ENCODE data around the gene KIFC1.
A peak's percentile ranks its signal among the peaks of the same experiment; 100 is the strongest.

The KIFC1 gene

DNA sequence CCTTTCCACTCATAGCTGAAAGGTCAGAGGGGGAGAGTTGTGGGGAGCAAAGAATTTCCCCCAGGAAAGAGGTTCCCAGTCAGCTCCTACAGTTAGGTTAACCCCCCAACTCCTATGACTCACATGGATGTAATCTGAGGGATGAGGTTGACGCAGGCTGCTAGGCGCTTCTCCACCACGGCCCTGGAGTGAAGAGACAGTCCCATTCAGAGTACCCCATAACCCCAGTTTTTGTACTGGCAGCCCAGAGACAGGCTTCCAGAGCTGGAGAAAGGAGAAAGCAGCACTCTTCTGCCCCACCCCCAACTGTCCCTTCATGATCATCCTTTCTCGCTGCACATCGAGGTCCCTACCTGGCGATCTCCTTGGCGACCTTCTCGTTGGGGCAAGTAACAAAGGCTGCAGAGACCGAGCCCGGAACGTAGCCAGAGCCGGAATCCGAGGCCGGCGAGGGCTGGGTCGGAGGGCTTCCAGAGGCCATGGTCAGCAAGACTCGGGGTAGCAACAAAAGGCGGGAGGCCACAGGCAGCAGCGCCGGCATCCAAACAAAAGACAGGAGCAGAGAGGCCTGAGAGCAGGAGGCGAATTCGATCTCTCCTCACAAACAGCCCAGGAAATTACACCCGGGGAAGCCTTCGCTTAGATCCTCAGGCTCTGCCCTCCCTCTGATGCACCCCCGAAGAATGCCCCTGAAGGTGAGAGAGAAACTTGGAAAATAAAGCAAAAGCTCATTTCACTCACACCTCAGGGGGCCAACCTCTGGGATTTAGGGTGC is 25.7 kb downstream of the KIFC1 start:
- POLR2A ChIA-PET = no interaction called here
- Histone ChIP-seq H3K27ac (ENCODE audit: insufficient read depth in 1 of 2, low read depth in 1 of 2, low read length in 2 of 2, poor library complexity in 1 of 2, severe bottlenecking in 2 of 2) (peak overlapping the region; percentile 55 to 88), H3K27me3 (replicated peaks in 2 of 5; ENCODE audit: control insufficient read depth in 4 of 5, insufficient read depth in 5 of 5, low read length in 4 of 5) (no peaks in the 10 kb centered on the region), H3K4me1 (ENCODE audit: control extremely low read depth in 1 of 4, control insufficient read depth in 4 of 4, insufficient read depth in 4 of 4, low read length in 3 of 4) (peaks cover 14 to 48% (median 41%) of the 10 kb centered on the region in 4 experiments), H3K9me3 (ENCODE audit: control extremely low read depth in 1 of 5, control insufficient read depth in 4 of 5, insufficient read depth in 2 of 5, low read depth in 1 of 5, low read length in 4 of 5) (no peaks in the 10 kb centered on the region), H3K36me3 (ENCODE audit: control insufficient read depth in 4 of 4, insufficient read depth in 4 of 4, low read length in 3 of 4) (peaks cover 4 to 43% (median 33%) of the 10 kb centered on the region in 4 experiments), H3K4me3 (ENCODE audit: control insufficient read depth in 1 of 7, extremely low read depth in 1 of 7, insufficient read depth in 4 of 7, low read depth in 2 of 7, low read length in 6 of 7) (peak overlapping the region; percentile 58 to 91 (median 80))
- CTCF ChIA-PET = interaction anchor here (1.0 to 1.9 kb wide), 8 partner anchors 8 to 141 kb away, joined by 3 to 4 read pairs (median 4); partner anchors contain the start of genes B3GALT4 and WDR46
- no peak for DNase-seq
- under 1% methylated on average over 17 of the region's 25 CpGs for WGBS (ENCODE audit: insufficient coverage)

DNA sequence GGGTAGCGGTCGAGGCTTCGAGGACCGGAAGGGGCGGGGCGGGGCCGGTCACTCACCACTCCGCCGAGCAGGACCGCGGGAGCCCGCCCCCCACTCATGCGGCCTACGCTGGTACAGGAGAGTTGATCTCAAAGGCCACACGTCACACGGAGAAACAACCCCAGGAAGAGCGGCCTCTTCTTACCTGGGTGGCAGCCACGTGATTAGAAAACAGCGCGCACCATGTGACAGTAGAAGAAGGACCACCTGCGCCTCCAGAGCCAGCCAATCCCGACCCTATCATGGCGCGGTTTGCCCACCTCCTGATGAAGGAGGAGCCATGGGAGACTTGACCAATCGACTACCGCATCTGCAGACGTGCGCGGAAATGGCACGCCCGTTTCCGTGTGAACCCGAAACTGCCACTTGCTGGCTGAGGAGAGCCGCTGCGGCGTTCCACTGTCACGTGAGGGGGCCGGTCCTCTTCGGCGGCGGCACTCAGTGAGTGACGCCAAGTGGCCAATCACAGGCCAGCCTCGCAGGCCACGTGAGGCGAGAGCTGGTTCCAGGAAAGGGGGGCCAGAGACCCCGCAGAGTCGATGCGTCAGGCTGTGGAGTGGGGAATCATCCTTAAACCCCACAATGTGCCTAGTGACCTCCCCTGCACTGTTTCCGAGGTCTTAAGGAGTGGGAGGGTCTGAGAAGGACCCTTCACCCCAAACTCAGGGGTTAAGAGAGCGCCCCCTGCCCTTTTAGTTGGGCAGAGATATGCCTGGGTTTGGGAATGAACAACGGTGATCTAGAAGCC is 26.5 kb downstream of the KIFC1 start, which contains the start of gene CUTA:
Gene CUTA (minus strand): TSS at position 205 of the 787 bp plus-strand sequence. CDS start 107 bp downstream, at position 98.
- peaks cover 14 to 45% (median 39%) of the 10 kb centered on the region in 4 experiments for H3K4me1 ChIP-seq (ENCODE audit: control extremely low read depth in 1 of 4, control insufficient read depth in 4 of 4, insufficient read depth in 4 of 4, low read length in 3 of 4)
- peak; percentile 100 for DNase-seq
- H3K27me3 ChIP-seq (replicated peaks in 2 of 5; ENCODE audit: control insufficient read depth in 4 of 5, insufficient read depth in 5 of 5, low read length in 4 of 5) = no peaks in the 10 kb centered on the region
- CTCF ChIA-PET = interaction anchor here (0.6 to 2.1 kb wide), 10 partner anchors 7 to 141 kb away, joined by 3 to 8 read pairs (median 4); partner anchors contain the start of genes B3GALT4, WDR46 and ZBTB9
- H3K9me3 ChIP-seq (ENCODE audit: control extremely low read depth in 1 of 5, control insufficient read depth in 4 of 5, insufficient read depth in 2 of 5, low read depth in 1 of 5, low read length in 4 of 5) = no peaks in the 10 kb centered on the region
- H3K27ac ChIP-seq (ENCODE audit: insufficient read depth in 1 of 2, low read depth in 1 of 2, low read length in 2 of 2, poor library complexity in 1 of 2, severe bottlenecking in 2 of 2) = peak within 1 kb of the TSS; percentile 70 to 92
- POLR2A ChIA-PET = interaction anchor here (0.6 kb wide), 1 partner anchor 90 kb away, joined by 5 read pairs; no protein-coding TSS in a partner anchor
- peaks cover 3 to 35% (median 26%) of the 10 kb centered on the region in 4 experiments for H3K36me3 ChIP-seq (ENCODE audit: control insufficient read depth in 4 of 4, insufficient read depth in 4 of 4, low read length in 3 of 4)
- WGBS (ENCODE audit: insufficient coverage) = under 1% methylated on average over 47 of the region's 51 CpGs
- peak within 1 kb of the TSS; percentile 58 to 91 (median 80) for H3K4me3 ChIP-seq (ENCODE audit: control insufficient read depth in 1 of 7, extremely low read depth in 1 of 7, insufficient read depth in 4 of 7, low read depth in 2 of 7, low read length in 6 of 7)

DNA sequence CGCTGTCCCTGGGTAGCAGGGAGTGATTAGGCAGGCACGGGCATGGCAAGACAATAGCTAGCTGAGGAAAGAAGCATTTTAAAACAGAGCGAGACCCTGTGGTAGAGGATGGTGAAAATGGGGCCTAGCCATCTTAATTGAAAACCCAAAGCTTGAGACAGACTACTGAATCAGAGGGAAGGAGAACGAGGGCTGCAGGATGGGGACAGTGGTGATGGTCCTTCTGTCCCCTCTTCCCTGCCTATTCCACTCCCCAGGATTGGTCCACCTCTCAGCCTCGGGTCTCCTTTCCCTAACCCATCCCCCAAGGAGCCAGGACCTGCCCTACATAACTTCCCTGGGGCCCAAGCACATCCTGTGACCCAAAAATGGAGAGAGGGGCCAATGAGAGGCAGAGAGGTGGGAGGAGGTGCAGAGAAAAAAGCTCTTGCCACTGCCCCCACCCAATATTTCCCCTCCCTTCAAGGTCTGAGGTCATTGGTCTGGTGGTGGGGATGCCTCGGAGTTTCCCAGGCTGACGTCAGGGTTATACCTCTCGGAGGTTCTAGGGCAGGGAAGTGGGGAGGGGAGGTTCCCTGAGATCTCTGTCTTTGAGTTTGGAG is 27.2 kb downstream of the KIFC1 start:
- H3K36me3 ChIP-seq (ENCODE audit: control insufficient read depth in 4 of 4, insufficient read depth in 4 of 4, low read length in 3 of 4) = peaks cover 2 to 28% (median 19%) of the 10 kb centered on the region in 4 experiments

DNA sequence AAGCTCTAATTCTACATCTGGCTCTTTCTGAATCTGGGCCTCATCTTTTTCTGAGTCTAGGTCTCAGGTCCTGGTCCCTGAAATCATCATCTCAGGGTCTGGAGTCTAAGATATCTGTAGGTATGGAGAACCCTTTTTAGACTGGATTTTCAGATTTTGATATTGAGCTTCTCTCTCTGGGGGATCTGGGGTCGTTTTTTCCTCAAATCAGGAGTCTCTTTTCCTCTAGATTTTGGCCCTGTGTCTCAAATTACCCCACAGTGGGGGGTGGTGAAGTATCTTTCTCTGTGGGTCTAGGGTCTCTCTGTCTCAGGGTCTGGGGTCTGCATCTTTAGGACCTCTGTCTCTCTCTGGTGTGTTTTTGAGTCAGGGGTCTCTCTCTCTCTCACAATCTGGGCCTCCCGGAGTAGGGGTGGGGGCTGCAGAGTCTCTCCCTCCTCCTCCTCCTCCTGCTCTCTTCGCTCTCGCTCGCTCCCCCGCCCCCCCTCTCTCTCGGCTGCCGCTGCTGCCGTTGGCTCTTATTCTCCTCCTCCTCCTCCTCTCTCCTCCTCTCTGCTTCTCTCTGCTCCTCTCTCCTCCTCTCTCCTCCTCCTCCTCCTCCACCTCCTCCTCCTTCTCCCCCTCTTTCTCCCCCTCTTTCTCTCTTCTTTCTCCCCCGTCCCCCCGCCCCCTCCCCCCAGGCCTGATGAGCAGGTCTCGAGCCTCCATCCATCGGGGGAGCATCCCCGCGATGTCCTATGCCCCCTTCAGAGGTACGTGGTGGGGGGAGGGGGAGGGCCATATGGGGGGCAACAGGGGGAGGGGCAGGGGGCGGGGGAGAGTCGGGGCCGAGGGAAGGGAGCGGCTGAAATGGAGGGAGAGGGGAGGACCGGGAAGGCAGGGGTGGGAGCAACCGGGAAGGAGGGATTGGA is 28.2 kb downstream of the KIFC1 start, which contains the start of gene SYNGAP1:
Gene SYNGAP1 (plus strand): TSS at position 486 of the 911 bp plus-strand sequence. CDS start 200 bp downstream, at position 686.
- peak within 1 kb of the TSS in 6 of 7 experiments; percentile 3 to 75 (median 64) for H3K4me3 ChIP-seq (ENCODE audit: control insufficient read depth in 1 of 7, extremely low read depth in 1 of 7, insufficient read depth in 4 of 7, low read depth in 2 of 7, low read length in 6 of 7)
- 2% methylated on average over 10 of the region's 22 CpGs for WGBS (ENCODE audit: insufficient coverage)

More for the DNA sequence above, 27.2 kb downstream of the KIFC1 start:
- POLR2A ChIA-PET = no interaction called here
- Histone ChIP-seq H3K27ac (ENCODE audit: insufficient read depth in 1 of 2, low read depth in 1 of 2, low read length in 2 of 2, poor library complexity in 1 of 2, severe bottlenecking in 2 of 2) (peak overlapping the region; percentile 70 to 92), H3K4me3 (ENCODE audit: control insufficient read depth in 1 of 7, extremely low read depth in 1 of 7, insufficient read depth in 4 of 7, low read depth in 2 of 7, low read length in 6 of 7) (peak overlapping the region in 6 of 7 experiments; percentile 43 to 80 (median 68)), H3K27me3 (replicated peaks in 2 of 5; ENCODE audit: control insufficient read depth in 4 of 5, insufficient read depth in 5 of 5, low read length in 4 of 5) (no peaks in the 10 kb centered on the region), H3K4me1 (ENCODE audit: control extremely low read depth in 1 of 4, control insufficient read depth in 4 of 4, insufficient read depth in 4 of 4, low read length in 3 of 4) (peaks cover 14 to 45% (median 38%) of the 10 kb centered on the region in 4 experiments), H3K9me3 (ENCODE audit: control extremely low read depth in 1 of 5, control insufficient read depth in 4 of 5, insufficient read depth in 2 of 5, low read depth in 1 of 5, low read length in 4 of 5) (no peaks in the 10 kb centered on the region)
- CTCF ChIA-PET = interaction anchor here (0.6 to 2.1 kb wide), 7 partner anchors 10 to 142 kb away, joined by 3 to 8 read pairs (median 3); partner anchors contain the start of genes B3GALT4 and WDR46
- DNase-seq = no peak
- 64% methylated on average over 6 of the region's 8 CpGs for WGBS (ENCODE audit: insufficient coverage)

DNA sequence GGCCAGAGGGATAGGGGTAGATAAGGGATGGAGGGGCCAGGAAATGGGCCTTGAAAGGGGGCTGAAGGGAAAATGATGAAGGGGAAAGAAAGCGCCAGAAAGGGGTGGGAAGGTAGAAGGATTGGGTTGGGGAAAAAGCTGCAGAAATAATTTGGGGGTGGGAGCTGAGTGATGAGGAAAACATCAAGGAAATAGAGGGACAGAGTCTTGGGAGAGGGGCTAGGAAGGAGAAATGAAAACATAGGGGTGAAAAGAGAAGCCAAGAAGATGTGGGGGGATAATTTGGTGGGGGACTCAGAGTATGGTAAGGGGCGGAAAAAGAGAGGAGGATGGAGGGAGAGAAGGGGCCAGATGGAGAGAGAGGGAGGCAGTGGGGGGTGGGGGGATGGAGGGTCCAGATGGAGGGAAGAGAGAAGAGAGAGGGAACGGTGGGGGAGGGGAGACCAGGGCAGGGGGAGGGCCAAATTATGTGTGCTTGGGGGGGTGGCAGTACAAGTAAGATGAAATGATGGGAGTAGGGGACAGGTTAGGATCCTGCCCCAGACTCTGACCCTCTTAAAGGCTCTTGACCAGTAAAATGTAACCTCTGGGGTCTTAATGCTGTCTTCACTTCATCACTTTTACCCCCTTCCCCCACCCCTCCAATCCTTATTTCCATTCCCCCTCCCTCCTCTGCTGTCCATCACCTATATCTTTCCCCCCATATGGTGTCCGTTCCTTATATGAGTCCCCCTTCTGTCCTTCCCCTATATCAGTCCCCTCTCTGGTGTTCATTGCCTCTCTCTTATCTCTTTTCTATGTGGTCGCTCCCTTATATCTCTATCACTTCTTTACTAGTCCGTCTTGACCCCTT is 29.1 kb downstream of the KIFC1 start:
- peak in 1 of 3 donors; percentile 41 for DNase-seq
- peaks cover 14 to 57% (median 49%) of the 10 kb centered on the region in 4 experiments for H3K4me1 ChIP-seq (ENCODE audit: control extremely low read depth in 1 of 4, control insufficient read depth in 4 of 4, insufficient read depth in 4 of 4, low read length in 3 of 4)
- 70% methylated on average over 5 of the region's 6 CpGs for WGBS (ENCODE audit: insufficient coverage)
- POLR2A ChIA-PET = no interaction called here
- no peak overlapping the region for H3K27ac ChIP-seq (ENCODE audit: insufficient read depth in 1 of 2, low read depth in 1 of 2, low read length in 2 of 2, poor library complexity in 1 of 2, severe bottlenecking in 2 of 2)
- no peaks in the 10 kb centered on the region for H3K27me3 ChIP-seq (replicated peaks in 2 of 5; ENCODE audit: control insufficient read depth in 4 of 5, insufficient read depth in 5 of 5, low read length in 4 of 5)
- CTCF ChIA-PET = no interaction called here
- peak overlapping the region in 2 of 7 experiments; percentile 26 to 73 for H3K4me3 ChIP-seq (ENCODE audit: control insufficient read depth in 1 of 7, extremely low read depth in 1 of 7, insufficient read depth in 4 of 7, low read depth in 2 of 7, low read length in 6 of 7)
- no peaks in the 10 kb centered on the region for H3K9me3 ChIP-seq (ENCODE audit: control extremely low read depth in 1 of 5, control insufficient read depth in 4 of 5, insufficient read depth in 2 of 5, low read depth in 1 of 5, low read length in 4 of 5)
- H3K36me3 ChIP-seq (ENCODE audit: control insufficient read depth in 4 of 4, insufficient read depth in 4 of 4, low read length in 3 of 4) = peaks cover under 1 to 10% (median 5%) of the 10 kb centered on the region in 4 experiments

More for the DNA sequence above, 28.2 kb downstream of the KIFC1 start, which contains the start of gene SYNGAP1:
- Histone ChIP-seq H3K36me3 (ENCODE audit: control insufficient read depth in 4 of 4, insufficient read depth in 4 of 4, low read length in 3 of 4) (peaks cover 2 to 19% (median 11%) of the 10 kb centered on the region in 4 experiments), H3K4me1 (ENCODE audit: control extremely low read depth in 1 of 4, control insufficient read depth in 4 of 4, insufficient read depth in 4 of 4, low read length in 3 of 4) (peaks cover 14 to 54% (median 43%) of the 10 kb centered on the region in 4 experiments), H3K27me3 (replicated peaks in 2 of 5; ENCODE audit: control insufficient read depth in 4 of 5, insufficient read depth in 5 of 5, low read length in 4 of 5) (no peaks in the 10 kb centered on the region), H3K9me3 (ENCODE audit: control extremely low read depth in 1 of 5, control insufficient read depth in 4 of 5, insufficient read depth in 2 of 5, low read depth in 1 of 5, low read length in 4 of 5) (no peaks in the 10 kb centered on the region), H3K27ac (ENCODE audit: insufficient read depth in 1 of 2, low read depth in 1 of 2, low read length in 2 of 2, poor library complexity in 1 of 2, severe bottlenecking in 2 of 2) (peak within 1 kb of the TSS; percentile 70 to 92)
- ChIA-PET CTCF (interaction anchor here (2.1 kb wide), 1 partner anchor 11 kb away, joined by 8 read pairs; no protein-coding TSS in a partner anchor), POLR2A (no interaction called here)
- DNase-seq = peak in 1 of 3 donors; percentile 32

Measured in common myeloid progenitor, CD34-positive (primary cell).